ENCODE measurements around the gene CDC42EP2. TPM values are rescaled to one million over a fixed set of nuclear protein-coding genes. Genes with fewer than 3 reads are reported as not detected.
"Not testable (repeated sequence)": the region's sequence is repeated elsewhere in the genome, so short reads cannot be mapped to it uniquely, and the experiment has no call there.

CDC42EP2 gene
- total RNA-seq, 1 experiment from 2014 or later, result 19.1 TPM

DNA sequence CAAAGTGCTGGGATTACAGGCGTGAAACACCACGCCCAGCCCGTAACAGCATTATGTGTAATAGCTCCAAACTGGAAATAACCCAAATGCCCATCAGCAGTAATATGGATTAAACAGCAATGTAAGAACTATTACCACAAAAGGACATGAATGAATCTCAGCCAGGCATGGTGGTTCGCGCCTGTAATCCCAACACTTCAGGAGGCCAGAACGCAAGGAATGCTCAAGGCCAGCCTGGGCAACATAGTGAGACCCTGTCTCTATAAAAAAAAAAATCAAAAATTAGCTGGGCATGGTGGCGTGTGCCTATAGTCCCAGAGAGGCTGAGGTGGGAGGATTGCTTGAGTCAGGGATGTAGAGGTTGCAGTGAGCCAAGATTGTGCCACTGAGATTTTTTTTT lies 15.9 kb downstream of the CDC42EP2 start:
- H3K4me3 ChIP-seq, result no peak overlapping the region
- H3K27me3 ChIP-seq, result no peaks in the 10 kb centered on the region
- H3K9me3 ChIP-seq, result no peaks in the 10 kb centered on the region
- DNase-seq, result no peak
- H3K36me3 ChIP-seq, result peaks cover 3% of the 10 kb centered on the region

DNA sequence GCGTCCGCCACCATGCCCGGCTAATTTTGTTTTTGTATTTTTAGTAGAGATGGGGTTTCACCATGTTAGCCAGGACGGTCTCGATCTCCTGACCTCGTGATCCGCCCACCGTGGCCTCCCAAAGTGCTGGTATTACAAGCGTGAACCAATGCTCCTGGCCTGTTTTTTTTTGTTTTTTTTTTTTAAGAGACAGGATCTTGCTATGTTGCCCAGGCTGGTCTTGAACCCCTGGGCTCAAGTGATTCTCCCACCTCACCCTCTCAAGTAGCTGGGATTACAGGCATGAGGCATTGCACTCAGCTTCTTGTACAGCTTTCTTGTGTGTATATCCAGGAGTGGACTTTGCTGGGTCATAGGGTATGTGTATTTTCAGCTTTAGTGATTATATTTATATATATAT lies 17.9 kb downstream of the CDC42EP2 start:
- not testable (repeated sequence) for H3K36me3 ChIP-seq, H3K27me3 ChIP-seq, H3K9me3 ChIP-seq, H3K4me3 ChIP-seq, DNase-seq

DNA sequence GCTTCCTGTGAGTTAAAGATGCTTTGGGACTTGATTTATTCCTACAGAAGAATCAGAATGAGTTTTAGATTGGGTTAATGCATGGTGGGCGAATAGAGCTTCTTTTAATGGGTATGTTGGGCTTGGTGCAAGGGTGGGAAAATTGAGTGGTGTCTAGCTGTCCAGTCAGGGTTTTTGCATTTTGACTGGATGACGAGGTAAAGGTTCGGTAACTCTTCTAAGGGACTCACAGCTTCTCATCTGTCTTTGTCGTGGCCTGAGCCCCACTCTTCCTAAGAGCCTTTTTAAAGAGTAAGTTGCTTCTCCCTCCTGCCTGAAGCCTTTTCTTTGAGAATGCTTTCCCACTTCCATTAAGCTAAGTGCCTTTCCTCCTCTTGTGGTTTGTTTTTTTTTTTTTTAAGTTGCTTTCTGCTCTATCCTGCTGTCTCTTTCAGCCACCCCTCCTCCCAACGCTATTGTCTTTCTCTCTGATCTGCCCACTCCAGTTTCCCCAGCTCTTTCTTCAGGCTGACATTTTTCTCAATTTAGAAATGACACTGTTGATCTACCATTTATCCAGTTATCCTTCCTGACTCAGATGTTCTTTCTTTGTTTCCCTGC lies 20.1 kb downstream of the CDC42EP2 start:
- DNase-seq, result no peak
- Histone ChIP-seq H3K4me3 (peak overlapping the region; percentile 87), H3K36me3 (peaks cover 25% of the 10 kb centered on the region), H3K9me3 (no peaks in the 10 kb centered on the region), H3K27me3 (no peaks in the 10 kb centered on the region)

DNA sequence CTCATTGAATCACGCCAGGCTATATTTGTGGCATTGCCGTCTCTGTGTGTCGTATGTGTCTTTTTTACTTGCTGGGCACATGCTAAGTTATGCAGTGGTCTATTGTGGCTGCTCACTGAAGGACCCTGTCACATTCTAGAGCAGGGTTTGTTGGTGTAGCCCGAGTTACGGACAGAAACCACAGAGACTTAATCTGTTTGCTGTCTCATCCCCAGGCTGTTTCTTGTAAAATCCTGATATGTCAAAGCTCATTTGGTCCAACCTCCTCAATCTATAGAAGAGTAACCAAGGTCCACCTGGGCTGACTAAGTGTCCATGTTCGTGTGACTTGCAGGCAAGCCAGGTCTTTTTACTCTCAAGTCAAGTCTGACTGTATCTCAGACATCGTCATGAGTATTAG lies 24.0 kb downstream of the CDC42EP2 start:
- Histone ChIP-seq H3K36me3 (peaks cover 58% of the 10 kb centered on the region), H3K27me3 (no peaks in the 10 kb centered on the region), H3K9me3 (no peaks in the 10 kb centered on the region), H3K4me3 (no peak overlapping the region)
- no peak for DNase-seq

DNA sequence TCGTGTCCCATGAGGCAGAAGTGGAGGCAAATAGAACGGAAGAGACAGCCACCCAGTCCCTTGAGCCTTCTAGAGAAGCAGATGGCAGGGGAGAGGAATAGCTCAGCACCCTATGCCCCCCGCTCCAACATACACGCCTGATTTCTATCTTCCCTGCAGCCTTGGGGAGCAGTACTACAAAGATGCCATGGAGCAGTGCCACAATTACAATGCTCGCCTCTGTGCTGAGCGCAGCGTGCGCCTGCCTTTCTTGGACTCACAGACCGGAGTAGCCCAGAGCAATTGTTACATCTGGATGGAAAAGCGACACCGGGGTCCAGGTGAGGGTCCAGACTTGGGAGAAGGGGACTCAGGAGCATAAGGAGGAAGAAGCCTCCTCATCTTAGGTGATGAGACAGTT lies 25.6 kb downstream of the CDC42EP2 start:
- Histone ChIP-seq H3K4me3 (no peak overlapping the region), H3K9me3 (no peaks in the 10 kb centered on the region), H3K27me3 (no peaks in the 10 kb centered on the region), H3K36me3 (peaks cover 67% of the 10 kb centered on the region)
- no peak for DNase-seq

DNA sequence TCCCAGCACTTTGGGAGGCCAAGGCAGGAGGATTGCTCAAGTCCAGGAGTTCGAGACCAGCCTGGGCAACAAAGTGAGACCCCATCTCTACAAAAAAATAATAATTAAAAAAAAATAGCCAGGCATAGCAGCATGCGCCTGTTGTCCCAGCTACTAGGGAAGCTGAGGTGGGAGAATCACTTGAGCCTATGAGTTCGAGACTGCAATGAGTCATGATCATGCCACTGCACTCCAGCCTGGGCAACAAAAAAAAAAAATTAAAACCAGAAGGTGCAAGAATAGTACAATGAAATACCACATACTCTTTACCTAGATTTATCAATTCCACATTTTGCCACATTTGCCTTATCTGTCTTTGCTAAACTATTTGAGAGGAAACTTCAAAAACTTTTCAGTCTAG lies 27.2 kb downstream of the CDC42EP2 start:
- Histone ChIP-seq H3K36me3 (peaks cover 74% of the 10 kb centered on the region), H3K27me3 (no peaks in the 10 kb centered on the region), H3K4me3 (no peak overlapping the region), H3K9me3 (no peaks in the 10 kb centered on the region)
- no peak for DNase-seq

DNA sequence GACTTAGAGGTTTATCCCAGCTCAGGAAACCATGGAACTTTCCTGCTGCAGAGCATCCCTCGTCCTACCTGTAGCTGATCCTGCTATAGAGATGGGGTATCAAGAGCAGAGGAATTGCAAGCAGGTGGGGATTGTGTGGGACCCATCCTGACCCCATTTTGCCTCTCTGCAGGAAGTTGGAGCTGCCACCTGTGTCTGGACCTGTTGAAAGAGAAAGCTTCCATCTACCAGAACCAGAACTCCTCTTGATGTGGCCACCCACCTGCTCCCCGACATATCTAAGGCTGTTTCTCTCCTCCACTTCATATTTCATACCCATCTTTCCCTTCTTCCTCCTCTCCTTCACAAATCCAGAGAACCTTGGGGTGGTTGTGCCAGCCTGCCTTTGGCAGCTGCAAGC lies 36.8 kb downstream of the CDC42EP2 start:
- Histone ChIP-seq H3K4me3 (no peak overlapping the region), H3K36me3 (peaks cover 37% of the 10 kb centered on the region), H3K27me3 (peaks cover 2% of the 10 kb centered on the region), H3K9me3 (no peaks in the 10 kb centered on the region)
- no peak for DNase-seq

DNA sequence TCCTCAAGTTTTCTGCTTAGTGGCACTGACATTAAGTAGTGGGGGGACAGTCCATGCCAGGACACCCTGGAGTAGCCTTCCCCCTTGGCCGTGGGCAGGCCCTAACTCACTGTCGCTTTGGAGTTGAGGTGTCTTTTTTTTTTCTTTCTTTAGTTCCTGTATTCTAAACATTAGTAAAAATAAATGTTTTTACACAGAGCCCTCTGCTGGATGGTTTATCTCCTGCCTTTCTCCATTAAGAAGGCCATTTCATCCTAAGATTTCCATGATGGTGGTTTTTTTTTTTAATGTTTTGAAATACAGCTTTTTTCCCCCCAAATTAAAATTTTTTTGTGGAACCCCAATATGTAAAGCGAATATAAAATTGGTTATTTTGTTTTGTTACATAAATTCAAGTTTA lies 38.1 kb downstream of the CDC42EP2 start:
- Histone ChIP-seq H3K9me3 (no peaks in the 10 kb centered on the region), H3K36me3 (peaks cover 27% of the 10 kb centered on the region), H3K27me3 (peaks cover 2% of the 10 kb centered on the region), H3K4me3 (no peak overlapping the region)
- no peak for DNase-seq

DNA sequence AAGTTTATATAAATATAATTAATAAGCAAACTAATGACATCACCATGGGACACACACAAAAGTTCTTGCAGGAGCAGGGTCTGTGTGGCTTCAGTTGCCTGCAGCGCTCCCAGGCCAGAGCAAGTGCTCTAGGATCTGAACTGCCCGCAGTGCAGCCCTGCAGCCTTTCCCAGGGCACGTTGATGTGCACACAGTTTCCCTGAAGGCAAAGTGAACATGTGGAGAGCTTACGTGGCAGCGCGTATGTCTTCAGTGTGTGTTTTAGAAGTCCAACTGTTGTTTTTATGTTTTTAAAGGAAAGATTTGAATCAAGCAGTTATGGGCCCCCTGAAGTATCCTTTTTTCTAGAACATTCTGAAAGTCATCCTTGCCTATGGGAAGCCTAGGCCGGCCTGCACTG lies 38.7 kb downstream of the CDC42EP2 start:
- Histone ChIP-seq H3K4me3 (no peak overlapping the region), H3K27me3 (peaks cover 2% of the 10 kb centered on the region), H3K36me3 (peaks cover 23% of the 10 kb centered on the region), H3K9me3 (no peaks in the 10 kb centered on the region)
- no peak for DNase-seq

DNA sequence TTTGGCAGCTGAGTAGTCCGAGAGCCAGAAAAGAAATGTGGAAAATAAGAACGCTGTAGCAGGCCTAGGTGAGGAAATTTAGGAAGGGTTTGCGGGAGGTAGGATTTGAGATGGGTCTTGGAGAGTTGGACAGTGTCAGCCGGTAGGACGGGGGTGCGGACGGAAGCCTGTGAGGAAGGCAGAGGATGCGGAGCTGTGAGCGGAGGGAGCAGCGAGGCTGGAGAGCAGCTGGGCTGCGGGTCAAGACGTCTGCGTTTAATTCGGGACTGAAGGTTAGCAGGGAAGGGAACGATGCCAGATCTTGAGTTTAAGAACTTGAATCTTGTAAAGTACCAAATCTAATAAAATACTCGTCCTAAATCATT lies 39.2 kb downstream of the CDC42EP2 start:
- peak overlapping the region; percentile 48 for H3K4me3 ChIP-seq
- DNase-seq, result no peak
- peaks cover 19% of the 10 kb centered on the region for H3K36me3 ChIP-seq
- H3K27me3 ChIP-seq, result peaks cover 2% of the 10 kb centered on the region
- no peaks in the 10 kb centered on the region for H3K9me3 ChIP-seq

DNA sequence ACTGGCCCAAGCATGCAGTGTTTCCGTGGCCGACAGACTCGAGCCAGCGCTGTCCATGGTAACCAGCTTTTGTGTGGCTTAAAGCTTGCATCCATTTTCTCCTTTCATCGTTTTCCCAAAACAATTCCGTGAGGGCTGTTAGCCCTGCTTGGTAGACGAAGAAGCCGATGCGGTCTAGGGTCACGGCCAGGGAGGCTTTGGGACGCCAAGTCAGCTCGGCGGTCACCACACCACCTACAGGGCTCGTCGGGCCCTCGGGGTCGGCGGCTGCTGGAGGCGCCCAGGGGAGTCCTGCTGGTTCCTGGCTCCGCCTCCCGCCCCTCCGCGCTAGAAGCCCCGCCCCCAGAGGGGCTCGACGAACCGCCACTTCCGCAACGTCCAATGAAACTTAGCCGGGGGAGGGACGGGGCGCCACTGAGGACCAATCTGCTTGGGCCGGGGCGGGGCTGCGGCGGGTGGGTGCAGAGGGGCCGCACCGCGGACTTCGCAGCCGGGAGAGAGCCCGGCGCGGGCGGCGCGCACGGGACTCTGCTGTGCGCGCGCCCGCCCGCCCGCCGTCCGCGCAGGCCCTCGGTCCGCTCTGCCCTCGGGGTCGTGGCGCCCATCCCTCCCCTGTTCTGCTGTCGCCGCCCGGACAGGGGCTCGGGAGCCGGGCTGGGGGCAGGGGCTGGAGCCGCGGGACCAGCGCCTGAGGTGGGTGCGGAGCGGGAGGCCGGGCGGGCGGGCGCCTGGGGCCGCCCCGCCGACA lies 39.8 kb downstream of the CDC42EP2 start, which contains the start of gene TIGD3:
TIGD3 (plus strand) TSS at position 487 of the 748 bp plus-strand sequence. CDS start 1,058 bp downstream, outside the sequence.
- peaks cover 14% of the 10 kb centered on the region for H3K36me3 ChIP-seq
- no peaks in the 10 kb centered on the region for H3K9me3 ChIP-seq
- peak within 1 kb of the TSS; percentile 48 for H3K4me3 ChIP-seq
- H3K27me3 ChIP-seq, result peaks cover 2% of the 10 kb centered on the region
- peak; percentile 97 for DNase-seq

DNA sequence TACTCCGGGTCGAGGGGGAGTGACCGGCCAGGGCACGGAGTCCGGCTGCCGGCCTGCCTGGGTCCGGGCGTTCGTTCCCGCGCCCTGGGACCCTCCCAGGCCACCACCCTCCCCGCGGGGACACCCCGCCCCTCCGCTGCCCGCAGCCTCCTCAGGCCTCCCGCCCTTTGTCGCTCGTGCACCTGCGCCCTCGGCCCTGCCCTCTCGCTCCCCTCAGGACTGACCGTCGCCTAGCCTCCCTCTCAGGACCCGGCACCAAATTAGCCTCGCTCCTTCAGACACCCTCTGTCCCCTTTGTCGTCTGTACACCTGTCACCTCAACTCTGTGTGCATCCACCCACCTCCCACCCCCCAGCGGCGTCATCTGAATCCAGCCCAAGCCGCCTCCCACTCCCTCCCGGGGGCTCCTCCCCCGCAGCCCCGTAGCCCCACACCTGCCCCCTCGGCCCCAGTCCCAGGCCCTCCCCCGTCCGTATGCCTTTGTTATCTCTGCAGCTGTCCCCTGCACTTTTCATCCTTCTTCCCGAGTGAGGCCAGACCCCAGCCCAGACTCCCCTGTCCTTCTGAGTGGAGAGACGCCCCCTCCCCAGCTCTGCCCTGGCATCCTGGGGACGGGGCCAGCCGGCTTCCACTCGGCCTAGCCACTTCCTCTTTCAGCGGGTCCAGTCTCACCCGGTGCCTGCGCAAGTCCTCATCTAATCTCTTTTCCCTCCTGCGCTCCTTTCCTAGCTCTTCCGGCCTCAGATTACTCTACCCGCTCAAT lies 40.5 kb downstream of the CDC42EP2 start:
- peaks cover 2% of the 10 kb centered on the region for H3K27me3 ChIP-seq
- H3K4me3 ChIP-seq, result peak overlapping the region; percentile 48
- no peak for DNase-seq
- no peaks in the 10 kb centered on the region for H3K9me3 ChIP-seq
- peaks cover 11% of the 10 kb centered on the region for H3K36me3 ChIP-seq

DNA sequence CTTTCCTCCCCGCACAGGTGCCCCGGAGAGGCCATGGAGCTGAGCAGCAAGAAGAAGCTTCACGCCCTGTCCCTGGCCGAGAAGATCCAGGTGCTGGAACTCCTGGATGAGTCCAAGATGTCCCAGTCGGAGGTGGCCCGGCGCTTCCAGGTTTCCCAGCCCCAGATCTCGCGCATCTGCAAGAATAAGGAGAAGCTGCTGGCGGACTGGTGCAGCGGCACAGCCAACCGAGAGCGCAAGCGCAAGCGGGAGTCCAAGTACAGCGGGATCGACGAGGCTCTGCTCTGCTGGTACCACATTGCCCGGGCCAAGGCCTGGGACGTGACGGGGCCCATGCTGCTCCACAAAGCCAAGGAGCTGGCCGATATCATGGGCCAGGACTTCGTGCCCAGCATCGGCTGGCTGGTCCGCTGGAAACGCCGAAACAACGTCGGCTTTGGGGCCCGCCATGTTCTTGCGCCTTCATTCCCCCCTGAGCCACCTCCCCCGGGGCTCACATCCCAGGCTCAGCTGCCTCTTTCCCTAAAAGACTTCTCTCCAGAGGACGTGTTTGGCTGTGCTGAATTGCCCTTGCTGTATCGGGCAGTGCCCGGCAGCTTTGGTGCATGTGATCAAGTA lies 41.2 kb downstream of the CDC42EP2 start:
- DNase-seq, result no peak
- peaks cover 11% of the 10 kb centered on the region for H3K36me3 ChIP-seq
- no peaks in the 10 kb centered on the region for H3K9me3 ChIP-seq
- H3K4me3 ChIP-seq, result no peak overlapping the region
- peaks cover 2% of the 10 kb centered on the region for H3K27me3 ChIP-seq

DNA sequence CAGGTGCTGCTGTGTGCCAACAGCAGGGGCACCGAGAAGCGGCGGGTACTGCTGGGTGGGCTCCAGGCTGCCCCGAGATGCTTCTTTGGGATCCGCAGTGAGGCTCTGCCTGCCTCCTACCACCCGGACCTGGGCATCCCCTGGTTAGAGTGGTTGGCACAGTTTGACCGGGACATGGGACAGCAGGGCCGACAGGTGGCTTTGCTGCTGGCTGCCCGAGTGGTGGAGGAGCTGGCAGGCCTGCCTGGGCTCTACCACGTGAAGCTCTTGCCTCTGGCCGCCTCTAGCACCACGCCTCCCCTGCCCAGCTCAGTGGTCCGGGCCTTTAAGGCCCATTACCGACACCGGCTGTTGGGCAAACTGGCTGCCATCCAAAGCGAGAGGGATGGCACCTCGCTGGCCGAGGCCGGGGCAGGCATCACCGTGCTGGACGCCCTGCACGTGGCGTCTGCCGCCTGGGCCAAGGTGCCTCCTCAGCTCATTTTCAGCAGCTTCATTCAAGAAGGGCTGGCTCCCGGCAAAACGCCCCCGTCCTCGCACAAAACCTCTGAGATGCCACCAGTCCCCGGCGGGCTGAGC lies 41.8 kb downstream of the CDC42EP2 start:
- Histone ChIP-seq H3K4me3 (no peak overlapping the region), H3K27me3 (peaks cover 2% of the 10 kb centered on the region), H3K36me3 (peaks cover 11% of the 10 kb centered on the region), H3K9me3 (no peaks in the 10 kb centered on the region)
- no peak for DNase-seq

DNA sequence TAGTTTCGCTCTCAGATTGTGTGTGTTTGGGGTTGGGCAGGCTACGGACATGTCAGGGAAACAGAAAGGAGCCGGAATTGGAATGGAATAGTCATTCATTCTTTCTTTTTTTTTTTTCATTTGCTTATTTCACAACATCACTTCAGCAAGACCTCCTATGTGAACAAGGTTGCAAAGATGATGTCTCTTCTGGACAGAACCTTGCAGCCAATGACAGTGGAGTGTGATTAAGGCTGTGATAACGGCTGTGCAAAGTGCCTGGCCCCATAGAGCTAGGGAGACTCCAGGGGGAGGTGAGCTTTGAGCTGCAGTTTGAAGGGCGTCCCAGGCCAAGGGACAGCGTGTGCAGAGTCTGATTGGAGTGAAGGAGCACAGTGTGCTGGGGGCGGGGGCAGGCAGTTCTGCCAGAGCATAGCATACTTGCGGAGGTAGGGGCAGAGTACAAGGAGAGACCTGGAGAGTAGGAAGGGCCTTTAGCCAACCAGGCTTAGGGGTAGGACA lies 43.2 kb downstream of the CDC42EP2 start:
- H3K36me3 ChIP-seq, result peaks cover 5% of the 10 kb centered on the region
- DNase-seq, result no peak
- peaks cover 2% of the 10 kb centered on the region for H3K27me3 ChIP-seq
- H3K9me3 ChIP-seq, result no peaks in the 10 kb centered on the region
- H3K4me3 ChIP-seq, result no peak overlapping the region

DNA sequence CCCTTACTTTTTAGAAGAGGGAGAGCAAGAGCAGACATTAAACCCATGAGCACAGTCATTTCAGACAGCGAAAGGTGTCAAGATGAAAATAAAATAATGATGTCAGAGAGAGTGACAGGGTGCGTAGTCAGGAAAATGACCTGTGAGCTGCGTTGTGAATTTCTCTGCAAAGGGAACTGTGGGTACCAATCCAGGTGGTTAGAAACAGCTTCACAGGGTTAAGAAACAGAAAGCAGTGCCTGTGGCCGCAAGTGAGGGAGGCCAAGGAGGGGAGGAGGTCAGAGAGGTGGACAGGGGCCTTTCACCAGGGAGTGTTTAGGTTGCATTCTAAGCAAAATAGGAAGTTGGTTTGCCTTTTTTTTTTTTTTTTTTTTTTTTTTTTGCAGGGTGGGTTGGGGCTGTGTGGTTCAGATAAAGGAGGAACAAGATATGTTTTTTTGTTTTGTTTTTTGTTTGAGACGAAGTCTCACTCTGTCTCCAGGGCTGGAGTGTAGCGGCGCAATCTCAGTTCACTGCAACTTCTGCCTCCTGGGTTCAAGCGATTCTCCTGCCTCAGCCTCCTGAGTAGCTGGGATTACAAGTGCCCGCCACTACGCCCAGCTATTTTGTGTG lies 47.8 kb downstream of the CDC42EP2 start:
- Histone ChIP-seq H3K36me3 (no peaks in the 10 kb centered on the region), H3K9me3 (no peaks in the 10 kb centered on the region), H3K4me3 (no peak overlapping the region), H3K27me3 (no peaks in the 10 kb centered on the region)
- no peak for DNase-seq
